OCI-LY1 (cell line): ENCODE results near the gene FRMD3.

Experiments
- H2AFZ ChIP-seq: fragments of 200-600 bp; sonication (generic), shearing (Covaris generic); 2 replicates; pipeline ENCODE4 v1.6.0; 2014; ENCODE audit warnings: antibody characterized with exemption, mild to moderate bottlenecking, low read length
- H3F3A ChIP-seq: fragments of 200-600 bp; sonication (generic), shearing (Covaris generic); 2 replicates; pipeline ENCODE4 v1.6.0; 2014; ENCODE audit warnings: mild to moderate bottlenecking, antibody characterized with exemption, low read length, moderate library complexity; ENCODE audit not compliant: insufficient read depth
- H3K27ac ChIP-seq: fragments of 200-600 bp; sonication (generic); 2 replicates; pipeline ENCODE4 v1.5.1; 2014; ENCODE audit warnings: low read length, mixed run types, mild to moderate bottlenecking, low read depth; ENCODE audit not compliant: poor library complexity, severe bottlenecking
- H3K27me3 ChIP-seq: fragments of 200-600 bp; sonication (generic); 2 replicates; pipeline ENCODE4 v1.6.0; 2014; ENCODE audit warnings: antibody characterized with exemption, mild to moderate bottlenecking, low read length, moderate library complexity; ENCODE audit not compliant: insufficient read depth
- H3K36me3 ChIP-seq: fragments of 200-600 bp; sonication (generic); 2 replicates; pipeline ENCODE4 v1.6.1; 2014; ENCODE audit warnings: mild to moderate bottlenecking, antibody characterized with exemption, low read length, moderate library complexity, mixed read lengths; ENCODE audit not compliant: insufficient read depth
- H3K4me1 ChIP-seq: fragments of 200-600 bp; sonication (generic); 2 replicates; pipeline ENCODE4 v1.5.1; 2014; ENCODE audit warnings: mild to moderate bottlenecking, low read length, moderate library complexity; ENCODE audit not compliant: insufficient read depth, severe bottlenecking
- H3K4me2 ChIP-seq: fragments of 200-600 bp; sonication (generic), shearing (Covaris generic); 2 replicates; pipeline ENCODE4 v1.6.1; 2014; ENCODE audit warnings: low read length
- H3K4me3 ChIP-seq: fragments of 200-600 bp; sonication (generic); 2 replicates; pipeline ENCODE4 v1.5.1; 2014; ENCODE audit warnings: low read length, low read depth, mild to moderate bottlenecking, mixed read lengths; ENCODE audit not compliant: poor library complexity, severe bottlenecking
- H3K79me2 ChIP-seq: fragments of 200-600 bp; shearing (Covaris generic); 2 replicates; pipeline ENCODE4 v1.6.1; 2016; ENCODE audit warnings: mixed run types, low read length, mixed read lengths; ENCODE audit not compliant: insufficient read depth
- H3K9ac ChIP-seq: fragments of 200-600 bp; sonication (generic), shearing (Covaris generic); 2 replicates; pipeline ENCODE4 v1.6.1; 2014; ENCODE audit warnings: mild to moderate bottlenecking, low read length, mixed read lengths
- H3K9me2 ChIP-seq: fragments of 200-600 bp; sonication (generic), shearing (Covaris generic); 2 replicates; pipeline ENCODE4 v1.6.1; 2014; ENCODE audit warnings: low read depth, mild to moderate bottlenecking, low read length, mixed read lengths
- H3K9me3 ChIP-seq: fragments of 200-600 bp; shearing (Covaris generic); 2 replicates; pipeline ENCODE4 v1.6.1; 2014; ENCODE audit warnings: low read length, mixed read lengths
- H4K20me1 ChIP-seq: fragments of 200-600 bp; sonication (generic), shearing (Covaris generic); 2 replicates; pipeline ENCODE4 v1.6.0; 2016; ENCODE audit warnings: mild to moderate bottlenecking, low read length; ENCODE audit not compliant: insufficient read depth
- CTCF ChIP-seq: fragments of 200-600 bp; sonication (generic), shearing (Covaris generic); IDR thresholded peaks from 2 replicates; pipeline ENCODE4 v1.5.1; 2017; ENCODE audit warnings: mild to moderate bottlenecking, antibody characterized with exemption, low read length, moderate library complexity, mixed read lengths
- EZH2 ChIP-seq: fragments of 200-600 bp; sonication (generic), shearing (Covaris generic); IDR thresholded peaks from 2 replicates; pipeline ENCODE4 v1.8.0; 2017; ENCODE audit warnings: borderline replicate concordance, mixed run types, mild to moderate bottlenecking, antibody characterized with exemption, low read length, moderate library complexity, mixed read lengths

FRMD3 gene

GRCh38 chr9:83396342-83396741, 141.9 kb downstream of the FRMD3 start:
- Histone ChIP-seq H3K27me3 (0 out of 2 replicates have a peak, but pooled peaks cover 4% of the 10 kb centered on the region), H3K9me2 (no peaks in the 10 kb centered on the region), H2AFZ (no peak overlapping the region), H3F3A (no peaks in the 10 kb centered on the region), H3K4me2 (no peak overlapping the region), H3K4me1 (no peaks in the 10 kb centered on the region), H3K27ac (no peak overlapping the region), H3K36me3 (no peaks in the 10 kb centered on the region), H3K9me3 (no peaks in the 10 kb centered on the region), H3K4me3 (no peak overlapping the region), H3K9ac (no peak overlapping the region), H3K79me2 (no peaks in the 10 kb centered on the region), H4K20me1 (no peaks in the 10 kb centered on the region)
- TF ChIP-seq EZH2, result no peak
- no peak for TF ChIP-seq CTCF

GRCh38 chr9:83392228-83392627, 146.0 kb downstream of the FRMD3 start:
- TF ChIP-seq EZH2 (no peak), CTCF (no peak)

GRCh38 chr9:83388346-83388745, 149.9 kb downstream of the FRMD3 start:
- no peaks in the 10 kb centered on the region for H4K20me1 ChIP-seq
- TF ChIP-seq EZH2, result no peak
- no peak for TF ChIP-seq CTCF
- H3K9me3 ChIP-seq, result no peaks in the 10 kb centered on the region
- no peaks in the 10 kb centered on the region for H3K79me2 ChIP-seq
- H3K4me3 ChIP-seq, result no peak overlapping the region
- no peak overlapping the region for H3K9ac ChIP-seq
- no peak overlapping the region for H3K4me2 ChIP-seq
- H2AFZ ChIP-seq, result no peak overlapping the region
- H3K36me3 ChIP-seq, result no peaks in the 10 kb centered on the region
- no peaks in the 10 kb centered on the region for H3K4me1 ChIP-seq
- H3K9me2 ChIP-seq, result no peaks in the 10 kb centered on the region
- H3K27me3 ChIP-seq, result 0 out of 2 replicates have a peak, but pooled peaks cover 4% of the 10 kb centered on the region
- H3F3A ChIP-seq, result no peaks in the 10 kb centered on the region
- H3K27ac ChIP-seq, result no peak overlapping the region

More at GRCh38 chr9:83392228-83392627, 146.0 kb downstream of the FRMD3 start:
- Histone ChIP-seq H3K9me3 (no peaks in the 10 kb centered on the region), H3K9me2 (no peaks in the 10 kb centered on the region), H3K4me3 (no peak overlapping the region), H3K27ac (no peak overlapping the region), H3K4me2 (no peak overlapping the region), H3K4me1 (no peaks in the 10 kb centered on the region), H2AFZ (no peak overlapping the region), H3K27me3 (0 out of 2 replicates have a peak, but pooled peaks cover 4% of the 10 kb centered on the region), H3K36me3 (no peaks in the 10 kb centered on the region), H3K79me2 (no peaks in the 10 kb centered on the region), H4K20me1 (no peaks in the 10 kb centered on the region), H3K9ac (no peak overlapping the region), H3F3A (no peaks in the 10 kb centered on the region)
